Mesenteric fat pad (tissue), 1 donor: ENCODE data around the gene COL13A1. TPM values are rescaled to one million over a fixed set of nuclear protein-coding genes. Genes with fewer than 3 reads are reported as not detected.

ENCODE experiments used
- DNase-seq: peaks from one replicate; pipeline ENCODE4 v3.0.0-alpha.2; 2020; ENCODE audit warnings: low spot score
- long read RNA-seq: library from polyadenylated mRNA; unstranded; transcript quantifications from one replicate; pipeline ENCODE4 v2.0.0, GENCODE V29; 2020
- total RNA-seq: library from RNA; stranded (reverse); fragmentation: NEBNext Ultra II Directional; extraction: Animal tissue kit (Norgen Biotek cat#: 25700); gene quantifications from one replicate; pipeline ENCODE4 v1.2.1, GENCODE V29; 2021
- donor health status: DM: yes; HTN: yes; CAD: no.

Gene COL13A1
- total RNA-seq: not detected
- long read RNA-seq, partial matches to known transcripts: 0 of 1 reads
- long read RNA-seq, other reads (novel, unspliced or antisense): 1 of 1 reads

GRCh38 chr10:69801434-69802315, at the start of gene COL13A1:
Gene COL13A1 (plus strand): TSS chr10:69801906. CDS start chr10:69802424, 518 bp downstream.
- DNase-seq: no peak

- DNase-seq: no peak
Observed at GRCh38 chr10:69752479-69752878, 49.2 kb upstream of the COL13A1 start.

GRCh38 chr10:69756279-69756678, 45.4 kb upstream of the COL13A1 start:
- no peak for DNase-seq

GRCh38 chr10:69757206-69757552, 44.5 kb upstream of the COL13A1 start:
- DNase-seq: no peak

GRCh38 chr10:69757553-69758309, 44.0 kb upstream of the COL13A1 start:
- no peak for DNase-seq

GRCh38 chr10:69758310-69758728, 43.4 kb upstream of the COL13A1 start:
- DNase-seq: no peak

- DNase-seq: no peak
Observed at GRCh38 chr10:69759641-69760040, 42.1 kb upstream of the COL13A1 start.

GRCh38 chr10:69760072-69760471, 41.6 kb upstream of the COL13A1 start:
- DNase-seq: no peak

GRCh38 chr10:69761320-69761719, 40.4 kb upstream of the COL13A1 start:
- no peak for DNase-seq

GRCh38 chr10:69766161-69766910, 35.4 kb upstream of the COL13A1 start:
- no peak for DNase-seq

GRCh38 chr10:69767793-69768192, 33.9 kb upstream of the COL13A1 start:
- DNase-seq: no peak

GRCh38 chr10:69768386-69768785, 33.3 kb upstream of the COL13A1 start:
- DNase-seq: no peak

- no peak for DNase-seq
Observed at GRCh38 chr10:69769395-69769992, 32.2 kb upstream of the COL13A1 start.

GRCh38 chr10:69772933-69773704, 28.6 kb upstream of the COL13A1 start:
- DNase-seq: no peak

- no peak for DNase-seq
Observed at GRCh38 chr10:69774596-69774995, 27.1 kb upstream of the COL13A1 start.

- DNase-seq: no peak
Observed at GRCh38 chr10:69780077-69780476, 21.6 kb upstream of the COL13A1 start.

- no peak for DNase-seq
Observed at GRCh38 chr10:69781576-69781975, 20.1 kb upstream of the COL13A1 start.

GRCh38 chr10:69783515-69783914, 18.2 kb upstream of the COL13A1 start:
- no peak for DNase-seq

GRCh38 chr10:69786791-69787190, 14.9 kb upstream of the COL13A1 start:
- no peak for DNase-seq

GRCh38 chr10:69787681-69788080, 14.0 kb upstream of the COL13A1 start:
- no peak for DNase-seq
